IMR-90 (cell line): ENCODE measurements around the gene SLC16A7.

Experiments used
- CTCF ChIP-seq: conservative IDR thresholded peaks from 2 replicates; pipeline ENCODE4 v1.5.1; 2012; ENCODE audit warnings: mild to moderate bottlenecking, low read depth, low read length, improper control_type of control experiment
- RAD21 ChIP-seq: IDR thresholded peaks from 2 replicates; pipeline ENCODE4 v1.6.1; 2012; ENCODE audit warnings: low read length, improper control_type of control experiment
- USF2 ChIP-seq: fragments of 150-350 bp; IDR thresholded peaks from 2 replicates; pipeline ENCODE4 v1.6.1; 2017; ENCODE audit warnings: mild to moderate bottlenecking, antibody characterized with exemption, low read length, low read depth

- TF ChIP-seq CTCF: no peak
- TF ChIP-seq USF2: no peak
- TF ChIP-seq RAD21: no peak
Observed at GRCh38 chr12:59744564-59744963, 148.7 kb downstream of the SLC16A7 start.
